Measurements from ENCODE around the gene SSBP4. TPM values are rescaled to one million over a fixed set of nuclear protein-coding genes. Genes with fewer than 3 reads are reported as not detected.
A peak's percentile ranks its signal among the peaks of the same experiment; 100 is the strongest.

Gene SSBP4
- total RNA-seq, 1 donor from 2014 or later = 135 TPM

GRCh38 chr19:18450931-18451836, 32.0 kb downstream of the SSBP4 start:
- H3K36me3 Mint-ChIP-seq (ENCODE audit: low read depth) = peaks cover 21% of the 10 kb centered on the region
- peak; percentile 78 for DNase-seq (ENCODE audit: low spot score)
- H3K4me3 Mint-ChIP-seq = no peak overlapping the region
- no peaks in the 10 kb centered on the region for H3K4me1 Mint-ChIP-seq (ENCODE audit: low read depth)
- no peak overlapping the region for H3K27ac Mint-ChIP-seq
- H3K27me3 Mint-ChIP-seq (ENCODE audit: insufficient read depth) = no peaks in the 10 kb centered on the region
- intact Hi-C loops (cut with micrococcal nuclease) = loop anchor here (1.0 kb wide), 2 partner anchors 28 to 71 kb away; partner anchors contain the start of gene ELL
- no peaks in the 10 kb centered on the region for H3K9me3 Mint-ChIP-seq

- DNase-seq (ENCODE audit: low spot score) = no peak
- Mint-ChIP-seq H3K4me1 (ENCODE audit: low read depth) (no peaks in the 10 kb centered on the region), H3K9me3 (no peaks in the 10 kb centered on the region), H3K27me3 (ENCODE audit: insufficient read depth) (no peaks in the 10 kb centered on the region), H3K4me3 (no peak overlapping the region), H3K36me3 (ENCODE audit: low read depth) (peaks cover 19% of the 10 kb centered on the region), H3K27ac (no peak overlapping the region)
- intact Hi-C loops (cut with micrococcal nuclease) = no loop called here
Observed at GRCh38 chr19:18452386-18452785, 33.2 kb downstream of the SSBP4 start.

- Mint-ChIP-seq H3K27me3 (ENCODE audit: insufficient read depth) (no peaks in the 10 kb centered on the region), H3K4me1 (ENCODE audit: low read depth) (no peaks in the 10 kb centered on the region), H3K9me3 (no peaks in the 10 kb centered on the region), H3K4me3 (no peak overlapping the region), H3K36me3 (ENCODE audit: low read depth) (peaks cover 16% of the 10 kb centered on the region), H3K27ac (no peak overlapping the region)
- intact Hi-C loops (cut with micrococcal nuclease) = no loop called here
- DNase-seq (ENCODE audit: low spot score) = no peak
Observed at GRCh38 chr19:18453269-18454024, 34.2 kb downstream of the SSBP4 start.

- no peak for DNase-seq (ENCODE audit: low spot score)
- peaks cover 9% of the 10 kb centered on the region for H3K36me3 Mint-ChIP-seq (ENCODE audit: low read depth)
- intact Hi-C loops (cut with micrococcal nuclease) = no loop called here
- H3K4me3 Mint-ChIP-seq = no peak overlapping the region
- no peaks in the 10 kb centered on the region for H3K27me3 Mint-ChIP-seq (ENCODE audit: insufficient read depth)
- H3K27ac Mint-ChIP-seq = no peak overlapping the region
- no peaks in the 10 kb centered on the region for H3K9me3 Mint-ChIP-seq
- H3K4me1 Mint-ChIP-seq (ENCODE audit: low read depth) = no peaks in the 10 kb centered on the region
Observed at GRCh38 chr19:18456279-18456678, 37.1 kb downstream of the SSBP4 start.

GRCh38 chr19:18456974-18457373, 37.8 kb downstream of the SSBP4 start:
- no peaks in the 10 kb centered on the region for H3K9me3 Mint-ChIP-seq
- H3K4me3 Mint-ChIP-seq = no peak overlapping the region
- no peaks in the 10 kb centered on the region for H3K27me3 Mint-ChIP-seq (ENCODE audit: insufficient read depth)
- intact Hi-C loops (cut with micrococcal nuclease) = no loop called here
- no peak for DNase-seq (ENCODE audit: low spot score)
- H3K27ac Mint-ChIP-seq = no peak overlapping the region
- no peaks in the 10 kb centered on the region for H3K4me1 Mint-ChIP-seq (ENCODE audit: low read depth)
- H3K36me3 Mint-ChIP-seq (ENCODE audit: low read depth) = peaks cover 16% of the 10 kb centered on the region

- Mint-ChIP-seq H3K4me1 (ENCODE audit: low read depth) (no peaks in the 10 kb centered on the region), H3K36me3 (ENCODE audit: low read depth) (peaks cover 16% of the 10 kb centered on the region), H3K27ac (no peak overlapping the region), H3K9me3 (no peaks in the 10 kb centered on the region), H3K4me3 (no peak overlapping the region), H3K27me3 (ENCODE audit: insufficient read depth) (no peaks in the 10 kb centered on the region)
- intact Hi-C loops (cut with micrococcal nuclease) = no loop called here
- DNase-seq (ENCODE audit: low spot score) = no peak
Observed at GRCh38 chr19:18457483-18458331, 38.5 kb downstream of the SSBP4 start.

GRCh38 chr19:18460900-18461299, 41.7 kb downstream of the SSBP4 start:
- intact Hi-C loops (cut with micrococcal nuclease) = no loop called here
- H3K9me3 Mint-ChIP-seq = no peaks in the 10 kb centered on the region
- peaks cover 11% of the 10 kb centered on the region for H3K4me1 Mint-ChIP-seq (ENCODE audit: low read depth)
- DNase-seq (ENCODE audit: low spot score) = no peak
- H3K27me3 Mint-ChIP-seq (ENCODE audit: insufficient read depth) = no peaks in the 10 kb centered on the region
- H3K4me3 Mint-ChIP-seq = no peak overlapping the region
- no peak overlapping the region for H3K27ac Mint-ChIP-seq
- peaks cover 17% of the 10 kb centered on the region for H3K36me3 Mint-ChIP-seq (ENCODE audit: low read depth)

GRCh38 chr19:18461471-18461870, 42.3 kb downstream of the SSBP4 start:
- H3K36me3 Mint-ChIP-seq (ENCODE audit: low read depth) = peaks cover 14% of the 10 kb centered on the region
- H3K4me1 Mint-ChIP-seq (ENCODE audit: low read depth) = peaks cover 11% of the 10 kb centered on the region
- H3K27me3 Mint-ChIP-seq (ENCODE audit: insufficient read depth) = no peaks in the 10 kb centered on the region
- intact Hi-C loops (cut with micrococcal nuclease) = no loop called here
- H3K9me3 Mint-ChIP-seq = no peaks in the 10 kb centered on the region
- no peak overlapping the region for H3K27ac Mint-ChIP-seq
- H3K4me3 Mint-ChIP-seq = no peak overlapping the region
- no peak for DNase-seq (ENCODE audit: low spot score)

GRCh38 chr19:18464646-18465045, 45.4 kb downstream of the SSBP4 start:
- intact Hi-C loops (cut with micrococcal nuclease) = loop anchor here (5.0 kb wide), 1 partner anchor 108 kb away; the partner anchor contains the start of gene UBA52
- Mint-ChIP-seq H3K27me3 (ENCODE audit: insufficient read depth) (no peaks in the 10 kb centered on the region), H3K9me3 (no peaks in the 10 kb centered on the region), H3K36me3 (ENCODE audit: low read depth) (peaks cover 14% of the 10 kb centered on the region), H3K4me1 (ENCODE audit: low read depth) (peaks cover 17% of the 10 kb centered on the region), H3K27ac (peak overlapping the region; percentile 34), H3K4me3 (no peak overlapping the region)
- DNase-seq (ENCODE audit: low spot score) = no peak

- Mint-ChIP-seq H3K4me3 (no peak overlapping the region), H3K4me1 (ENCODE audit: low read depth) (peaks cover 17% of the 10 kb centered on the region), H3K9me3 (no peaks in the 10 kb centered on the region), H3K36me3 (ENCODE audit: low read depth) (peaks cover 14% of the 10 kb centered on the region), H3K27ac (no peak overlapping the region), H3K27me3 (ENCODE audit: insufficient read depth) (no peaks in the 10 kb centered on the region)
- no peak for DNase-seq (ENCODE audit: low spot score)
- intact Hi-C loops (cut with micrococcal nuclease) = loop anchor here (5.0 kb wide), 1 partner anchor 107 kb away; the partner anchor contains the start of gene UBA52
Observed at GRCh38 chr19:18465214-18465963, 46.2 kb downstream of the SSBP4 start.

GRCh38 chr19:18465964-18466339, 46.8 kb downstream of the SSBP4 start:
- no peak for DNase-seq (ENCODE audit: low spot score)
- H3K36me3 Mint-ChIP-seq (ENCODE audit: low read depth) = peaks cover 14% of the 10 kb centered on the region
- H3K9me3 Mint-ChIP-seq = no peaks in the 10 kb centered on the region
- no peaks in the 10 kb centered on the region for H3K27me3 Mint-ChIP-seq (ENCODE audit: insufficient read depth)
- intact Hi-C loops (cut with micrococcal nuclease) = loop anchor here (5.0 kb wide), 1 partner anchor 106 kb away; the partner anchor contains the start of gene UBA52
- H3K4me1 Mint-ChIP-seq (ENCODE audit: low read depth) = peaks cover 17% of the 10 kb centered on the region
- no peak overlapping the region for H3K27ac Mint-ChIP-seq
- no peak overlapping the region for H3K4me3 Mint-ChIP-seq

- Mint-ChIP-seq H3K4me1 (ENCODE audit: low read depth) (peaks cover 17% of the 10 kb centered on the region), H3K36me3 (ENCODE audit: low read depth) (peaks cover 14% of the 10 kb centered on the region), H3K27ac (no peak overlapping the region), H3K9me3 (no peaks in the 10 kb centered on the region), H3K4me3 (no peak overlapping the region), H3K27me3 (ENCODE audit: insufficient read depth) (no peaks in the 10 kb centered on the region)
- intact Hi-C loops (cut with micrococcal nuclease) = loop anchor here (5.0 kb wide), 1 partner anchor 106 kb away; the partner anchor contains the start of gene UBA52
- DNase-seq (ENCODE audit: low spot score) = no peak
Observed at GRCh38 chr19:18466354-18466753, 47.2 kb downstream of the SSBP4 start.

Data from activated T-helper 1 cell treated with anti-CD3 and anti-CD28 coated beads, Interleukin-12 subunit alpha, Interleukin-12 subunit beta, Interleukin-2, Interleukin-4 antibody, amounts not matched to agents 30 ng/mL and 10 ng/mL and 1 ng/mL, durations not matched to agents 14 hours and 24 hours and 36 hours (primary cell).